Measurements from ENCODE around the gene C3. TPM values are rescaled to one million over a fixed set of nuclear protein-coding genes. Genes with fewer than 3 reads are reported as not detected.

The C3 gene
- total RNA-seq, 1 donor from 2014 or later, result 0.69 TPM

DNA sequence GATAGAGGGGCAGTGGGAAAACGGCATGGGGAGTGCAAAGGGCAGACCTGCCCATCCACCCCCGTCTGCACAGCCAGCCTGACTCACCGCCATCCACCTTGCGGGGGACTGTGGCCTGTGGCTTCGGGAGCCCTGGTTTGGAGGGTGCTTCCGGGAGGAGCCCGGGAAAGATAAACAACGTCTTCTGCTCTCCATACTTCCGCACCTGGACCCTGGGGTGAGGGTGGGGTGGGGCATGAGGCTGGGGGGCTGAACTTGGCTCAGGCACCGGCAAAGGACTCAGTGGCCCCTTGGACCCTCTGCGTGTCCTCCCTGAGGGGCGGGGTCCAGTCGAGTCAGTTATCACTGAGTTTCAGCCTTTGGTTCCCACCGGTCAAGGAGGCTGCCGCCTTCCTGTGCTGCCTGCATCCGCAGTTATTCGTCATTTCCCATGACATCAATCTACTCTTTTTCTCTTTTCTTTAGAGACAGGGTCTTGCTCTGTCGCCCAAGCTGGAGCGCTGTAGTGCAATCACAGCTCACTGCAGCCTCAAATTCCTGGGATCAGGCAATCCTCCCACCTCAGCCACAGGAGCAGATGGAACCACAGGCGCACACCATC is 13.7 kb upstream of the C3 start:
- no peak for DNase-seq
- peaks cover 20% of the 10 kb centered on the region for H3K4me1 Mint-ChIP-seq (ENCODE audit: low read depth, unreplicated experiment)
- H3K36me3 Mint-ChIP-seq (ENCODE audit: unreplicated experiment), result no peaks in the 10 kb centered on the region
- H3K4me3 Mint-ChIP-seq (ENCODE audit: unreplicated experiment), result no peak overlapping the region
- peaks cover 17% of the 10 kb centered on the region for H3K9me3 Mint-ChIP-seq (ENCODE audit: unreplicated experiment)
- no peak overlapping the region for H3K27ac Mint-ChIP-seq (ENCODE audit: unreplicated experiment)
- TF ChIP-seq, protein P1, sequence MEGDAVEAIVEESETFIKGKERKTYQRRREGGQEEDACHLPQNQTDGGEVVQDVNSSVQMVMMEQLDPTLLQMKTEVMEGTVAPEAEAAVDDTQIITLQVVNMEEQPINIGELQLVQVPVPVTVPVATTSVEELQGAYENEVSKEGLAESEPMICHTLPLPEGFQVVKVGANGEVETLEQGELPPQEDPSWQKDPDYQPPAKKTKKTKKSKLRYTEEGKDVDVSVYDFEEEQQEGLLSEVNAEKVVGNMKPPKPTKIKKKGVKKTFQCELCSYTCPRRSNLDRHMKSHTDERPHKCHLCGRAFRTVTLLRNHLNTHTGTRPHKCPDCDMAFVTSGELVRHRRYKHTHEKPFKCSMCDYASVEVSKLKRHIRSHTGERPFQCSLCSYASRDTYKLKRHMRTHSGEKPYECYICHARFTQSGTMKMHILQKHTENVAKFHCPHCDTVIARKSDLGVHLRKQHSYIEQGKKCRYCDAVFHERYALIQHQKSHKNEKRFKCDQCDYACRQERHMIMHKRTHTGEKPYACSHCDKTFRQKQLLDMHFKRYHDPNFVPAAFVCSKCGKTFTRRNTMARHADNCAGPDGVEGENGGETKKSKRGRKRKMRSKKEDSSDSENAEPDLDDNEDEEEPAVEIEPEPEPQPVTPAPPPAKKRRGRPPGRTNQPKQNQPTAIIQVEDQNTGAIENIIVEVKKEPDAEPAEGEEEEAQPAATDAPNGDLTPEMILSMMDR (IDR thresholded peaks at IDR 0.05; ENCODE audit: partially characterized antibody, unreplicated experiment), result no peak
- peaks cover 10% of the 10 kb centered on the region for H3K27me3 Mint-ChIP-seq (ENCODE audit: unreplicated experiment)

DNA sequence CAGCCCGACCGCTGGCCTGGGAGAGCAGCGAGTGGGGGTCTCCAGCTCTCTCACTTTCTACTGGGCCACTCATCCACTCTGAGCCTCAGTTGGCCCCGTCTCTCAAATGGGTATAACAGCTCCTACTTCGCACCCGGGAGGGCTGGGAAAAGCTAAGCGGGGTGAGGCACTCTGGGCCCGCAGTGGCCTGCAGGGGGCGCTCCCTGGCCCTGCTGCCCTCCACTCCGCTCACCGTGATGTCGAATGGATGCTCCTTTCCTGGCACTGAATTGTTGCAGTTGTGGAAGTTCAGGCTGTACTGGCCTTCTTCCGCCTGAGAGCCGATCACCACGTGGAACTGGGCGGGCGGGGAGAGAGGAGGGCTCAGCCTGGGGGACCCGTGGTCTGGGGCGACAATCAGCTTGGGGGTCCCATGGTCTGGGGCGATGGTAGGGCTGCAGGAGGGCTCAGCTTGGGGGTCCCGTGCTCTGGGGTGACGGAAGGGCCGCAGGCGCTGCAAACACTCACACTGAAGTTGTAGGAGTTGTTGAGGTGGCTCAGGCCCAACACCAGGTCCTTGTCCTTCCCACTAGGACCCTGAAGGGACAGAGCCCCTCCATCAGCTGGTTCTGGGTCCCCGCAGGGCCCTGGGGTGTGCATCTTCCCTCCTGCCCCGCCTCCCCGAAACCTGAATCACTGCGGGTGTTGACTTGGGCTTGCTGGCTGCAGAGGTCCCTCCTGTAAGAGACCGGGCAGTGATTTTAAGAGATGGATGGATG is 13.1 kb upstream of the C3 start:
- Mint-ChIP-seq H3K4me3 (ENCODE audit: unreplicated experiment) (no peak overlapping the region), H3K27me3 (ENCODE audit: unreplicated experiment) (peaks cover 8% of the 10 kb centered on the region), H3K27ac (ENCODE audit: unreplicated experiment) (no peak overlapping the region), H3K4me1 (ENCODE audit: low read depth, unreplicated experiment) (peaks cover 14% of the 10 kb centered on the region), H3K36me3 (ENCODE audit: unreplicated experiment) (no peaks in the 10 kb centered on the region), H3K9me3 (ENCODE audit: unreplicated experiment) (peaks cover 13% of the 10 kb centered on the region)
- TF ChIP-seq, protein P1 (IDR thresholded peaks at IDR 0.05; ENCODE audit: partially characterized antibody, unreplicated experiment), result peak; percentile 15
- DNase-seq, result no peak

DNA sequence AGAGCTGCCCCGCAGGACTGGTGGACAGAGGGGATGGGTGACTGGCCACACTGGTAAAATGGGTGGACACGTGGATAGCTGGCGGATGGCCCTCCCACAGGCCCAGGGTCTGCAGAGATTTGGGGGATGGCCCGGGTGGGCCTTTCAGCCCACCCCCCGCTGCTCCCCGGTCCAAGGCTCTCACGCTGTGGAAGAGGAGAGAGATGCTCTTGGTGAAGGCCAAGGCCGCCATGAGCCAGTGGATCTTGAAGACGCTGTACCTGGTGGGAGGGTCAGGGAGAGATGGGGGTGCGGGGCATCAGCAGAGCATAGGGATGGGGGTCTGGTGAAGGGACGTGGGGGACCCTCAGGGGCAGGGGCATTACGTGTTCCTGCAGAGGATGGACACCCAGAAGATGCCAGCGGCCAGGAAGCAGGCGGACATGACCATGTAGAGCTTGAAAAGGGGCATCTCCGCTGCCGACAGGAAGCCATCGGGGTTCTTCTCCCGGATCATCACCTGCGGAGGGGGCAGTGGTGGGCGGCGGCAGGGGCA is 12.4 kb upstream of the C3 start:
- Mint-ChIP-seq H3K9me3 (ENCODE audit: unreplicated experiment) (peaks cover 7% of the 10 kb centered on the region), H3K4me3 (ENCODE audit: unreplicated experiment) (no peak overlapping the region), H3K36me3 (ENCODE audit: unreplicated experiment) (no peaks in the 10 kb centered on the region), H3K4me1 (ENCODE audit: low read depth, unreplicated experiment) (peaks cover 7% of the 10 kb centered on the region), H3K27me3 (ENCODE audit: unreplicated experiment) (peaks cover 8% of the 10 kb centered on the region), H3K27ac (ENCODE audit: unreplicated experiment) (peak overlapping the region; percentile 28)
- DNase-seq, result no peak
- TF ChIP-seq, protein P1 (IDR thresholded peaks at IDR 0.05; ENCODE audit: partially characterized antibody, unreplicated experiment), result no peak

DNA sequence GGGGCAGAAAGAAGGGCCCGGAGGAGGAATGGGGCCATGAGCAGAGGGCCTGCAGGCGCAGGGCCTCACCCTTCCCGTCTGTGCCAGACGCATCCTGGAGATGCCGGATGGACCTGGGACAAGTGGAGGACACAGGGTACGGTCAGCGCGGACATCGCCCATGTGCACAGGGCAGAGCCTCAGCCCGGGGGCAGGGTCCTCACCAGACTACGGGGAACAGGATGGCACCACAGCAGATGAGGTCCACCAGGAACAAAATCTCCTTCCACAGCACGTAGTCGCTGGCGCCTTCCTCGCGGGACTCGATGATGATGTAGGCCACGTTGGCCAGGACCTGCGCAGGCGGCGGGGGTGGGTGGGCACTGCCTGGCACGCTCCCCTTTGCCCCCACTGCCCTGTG is 11.4 kb upstream of the C3 start:
- Mint-ChIP-seq H3K27ac (ENCODE audit: unreplicated experiment) (no peak overlapping the region), H3K9me3 (ENCODE audit: unreplicated experiment) (peaks cover 2% of the 10 kb centered on the region)

More for the DNA sequence above, 11.4 kb upstream of the C3 start:
- no peak for DNase-seq
- peaks cover 5% of the 10 kb centered on the region for H3K4me1 Mint-ChIP-seq (ENCODE audit: low read depth, unreplicated experiment)
- no peak overlapping the region for H3K4me3 Mint-ChIP-seq (ENCODE audit: unreplicated experiment)
- no peaks in the 10 kb centered on the region for H3K36me3 Mint-ChIP-seq (ENCODE audit: unreplicated experiment)
- peaks cover 5% of the 10 kb centered on the region for H3K27me3 Mint-ChIP-seq (ENCODE audit: unreplicated experiment)
- TF ChIP-seq, protein P1 (IDR thresholded peaks at IDR 0.05; ENCODE audit: partially characterized antibody, unreplicated experiment), result no peak

All from glutamatergic neuron (in vitro differentiated cells).